DOHH2 (cell line): ENCODE data around the gene SERPINF2.

ENCODE experiments used
- H3F3A ChIP-seq: fragments of 200-600 bp; sonication (generic), shearing (Covaris generic); 2 replicates; pipeline ENCODE4 v1.6.0; 2016; ENCODE audit warnings: antibody characterized with exemption, mild to moderate bottlenecking; ENCODE audit not compliant: control insufficient read depth, insufficient read depth
- H3K27ac ChIP-seq: fragments of 200-600 bp; sonication (generic); 2 replicates; pipeline ENCODE4 v1.5.1; 2014; ENCODE audit warnings: low read depth, mild to moderate bottlenecking, low read length, moderate library complexity
- H3K27me3 ChIP-seq: fragments of 200-600 bp; sonication (generic); 2 replicates; pipeline ENCODE4 v1.6.1; 2014; ENCODE audit warnings: mild to moderate bottlenecking, low read length, mixed read lengths; ENCODE audit not compliant: control insufficient read depth
- H3K36me3 ChIP-seq: fragments of 200-600 bp; sonication (generic); 2 replicates; pipeline ENCODE4 v1.6.1; 2014; ENCODE audit warnings: mild to moderate bottlenecking, low read length, moderate library complexity, mixed read lengths; ENCODE audit not compliant: control insufficient read depth
- H3K4me1 ChIP-seq: fragments of 200-600 bp; sonication (generic); 2 replicates; pipeline ENCODE4 v1.6.1; 2014; ENCODE audit warnings: mild to moderate bottlenecking, low read length, mixed read lengths; ENCODE audit not compliant: control insufficient read depth
- H3K4me2 ChIP-seq: fragments of 200-600 bp; sonication (generic); 2 replicates; pipeline ENCODE4 v1.6.0; 2014; ENCODE audit warnings: mild to moderate bottlenecking, low read length, moderate library complexity
- H3K4me3 ChIP-seq: fragments of 200-600 bp; sonication (generic); 2 replicates; pipeline ENCODE4 v1.5.1; 2014; ENCODE audit warnings: mild to moderate bottlenecking, low read length, mixed read lengths
- H3K79me2 ChIP-seq: fragments of 200-600 bp; sonication (generic); 2 replicates; pipeline ENCODE4 v1.6.1; 2014; ENCODE audit warnings: mild to moderate bottlenecking, low read length, mixed read lengths; ENCODE audit not compliant: control insufficient read depth
- H3K9me2 ChIP-seq: fragments of 200-600 bp; sonication (generic); replicated peaks from 2 replicates; pipeline ENCODE4 v1.6.1; 2014; ENCODE audit warnings: mild to moderate bottlenecking, low read length, mixed read lengths; ENCODE audit not compliant: control insufficient read depth
- H3K9me3 ChIP-seq: fragments of 200-600 bp; sonication (generic); 2 replicates; pipeline ENCODE4 v1.6.1; 2014; ENCODE audit warnings: antibody characterized with exemption, low read length, mixed read lengths; ENCODE audit not compliant: control insufficient read depth, insufficient read depth
- H4K20me1 ChIP-seq: fragments of 200-600 bp; sonication (generic); 2 replicates; pipeline ENCODE4 v1.6.0; 2014; ENCODE audit warnings: low read depth, mild to moderate bottlenecking, antibody characterized with exemption, low read length, moderate library complexity; ENCODE audit not compliant: control insufficient read depth, insufficient read depth
- EZH2phosphoT487 ChIP-seq: fragments of 200-600 bp; sonication (generic); IDR thresholded peaks from 2 replicates; pipeline ENCODE4 v1.6.1; 2017; ENCODE audit warnings: borderline replicate concordance, mild to moderate bottlenecking, antibody characterized with exemption, low read length, moderate library complexity, mixed read lengths
- TF ChIP-seq, protein P1 (sequence below): fragments of 200-600 bp; sonication (generic); IDR thresholded peaks from one replicate; pipeline ENCODE4 v1.5.1; 2014; ENCODE audit warnings: antibody characterized with exemption, mild to moderate bottlenecking, low read depth, low read length; ENCODE audit not compliant: poor library complexity, severe bottlenecking

Gene SERPINF2

DNA sequence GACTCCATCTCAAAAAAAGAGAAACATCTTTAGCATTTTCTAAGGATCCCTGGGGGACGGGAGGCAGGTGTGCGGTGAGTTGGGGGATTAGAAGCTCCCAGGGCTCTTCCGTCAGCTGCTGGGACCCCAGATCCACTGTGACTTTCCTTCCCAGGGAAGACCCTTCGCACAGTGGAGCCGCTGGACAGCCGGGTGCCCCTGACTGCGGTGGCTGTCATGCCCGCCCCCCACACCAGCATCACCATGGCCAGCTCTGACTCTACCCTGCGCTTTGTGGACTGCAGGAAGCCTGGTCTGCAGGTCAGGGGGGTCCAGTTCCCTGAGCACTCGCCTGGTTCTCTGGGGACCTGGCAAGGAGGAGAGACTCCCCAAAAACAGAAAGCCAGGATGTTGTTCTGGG is 7.3 kb upstream of the SERPINF2 start:
- TF ChIP-seq EZH2phosphoT487 = no peak
- TF ChIP-seq, protein P1, sequence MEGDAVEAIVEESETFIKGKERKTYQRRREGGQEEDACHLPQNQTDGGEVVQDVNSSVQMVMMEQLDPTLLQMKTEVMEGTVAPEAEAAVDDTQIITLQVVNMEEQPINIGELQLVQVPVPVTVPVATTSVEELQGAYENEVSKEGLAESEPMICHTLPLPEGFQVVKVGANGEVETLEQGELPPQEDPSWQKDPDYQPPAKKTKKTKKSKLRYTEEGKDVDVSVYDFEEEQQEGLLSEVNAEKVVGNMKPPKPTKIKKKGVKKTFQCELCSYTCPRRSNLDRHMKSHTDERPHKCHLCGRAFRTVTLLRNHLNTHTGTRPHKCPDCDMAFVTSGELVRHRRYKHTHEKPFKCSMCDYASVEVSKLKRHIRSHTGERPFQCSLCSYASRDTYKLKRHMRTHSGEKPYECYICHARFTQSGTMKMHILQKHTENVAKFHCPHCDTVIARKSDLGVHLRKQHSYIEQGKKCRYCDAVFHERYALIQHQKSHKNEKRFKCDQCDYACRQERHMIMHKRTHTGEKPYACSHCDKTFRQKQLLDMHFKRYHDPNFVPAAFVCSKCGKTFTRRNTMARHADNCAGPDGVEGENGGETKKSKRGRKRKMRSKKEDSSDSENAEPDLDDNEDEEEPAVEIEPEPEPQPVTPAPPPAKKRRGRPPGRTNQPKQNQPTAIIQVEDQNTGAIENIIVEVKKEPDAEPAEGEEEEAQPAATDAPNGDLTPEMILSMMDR = no peak
- no peaks in the 10 kb centered on the region for H3K9me3 ChIP-seq
- H3K36me3 ChIP-seq = peaks cover 47% of the 10 kb centered on the region
- H4K20me1 ChIP-seq = no peaks in the 10 kb centered on the region
- H3F3A ChIP-seq = peaks cover 20% of the 10 kb centered on the region
- peak overlapping the region; percentile 99 for H3K27ac ChIP-seq
- H3K4me2 ChIP-seq = peak overlapping the region; percentile 98
- H3K79me2 ChIP-seq = peaks cover 22% of the 10 kb centered on the region
- H3K9me2 ChIP-seq = no peaks in the 10 kb centered on the region
- H3K27me3 ChIP-seq = no peaks in the 10 kb centered on the region
- peaks cover 68% of the 10 kb centered on the region for H3K4me1 ChIP-seq
- peak overlapping the region; percentile 77 for H3K4me3 ChIP-seq

DNA sequence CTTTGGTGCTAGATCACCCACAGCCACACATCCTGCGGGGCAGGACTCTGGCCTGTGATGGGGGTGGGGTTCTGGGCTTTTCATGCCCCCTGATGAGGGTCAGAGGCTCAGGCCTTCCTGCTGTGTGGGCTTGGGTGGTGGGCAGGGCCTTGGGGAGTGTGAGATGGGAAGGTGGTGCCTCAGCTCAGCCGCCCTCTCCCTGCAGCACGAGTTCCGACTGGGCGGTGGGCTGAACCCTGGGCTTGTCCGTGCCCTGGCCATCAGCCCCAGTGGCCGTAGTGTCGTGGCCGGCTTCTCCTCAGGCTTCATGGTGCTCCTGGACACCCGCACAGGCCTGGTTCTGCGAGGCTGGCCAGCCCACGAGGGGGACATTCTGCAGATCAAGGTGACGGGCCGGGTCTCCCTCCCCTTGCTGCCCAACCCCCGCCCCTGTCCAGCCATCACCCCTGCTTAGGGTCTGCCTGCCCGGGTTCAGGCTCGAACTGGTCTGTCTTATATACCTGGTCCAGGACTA is 6.8 kb upstream of the SERPINF2 start:
- no peaks in the 10 kb centered on the region for H4K20me1 ChIP-seq
- H3K9me3 ChIP-seq = no peaks in the 10 kb centered on the region
- peaks cover 63% of the 10 kb centered on the region for H3K4me1 ChIP-seq
- peaks cover 20% of the 10 kb centered on the region for H3F3A ChIP-seq
- H3K4me2 ChIP-seq = peak overlapping the region; percentile 98
- TF ChIP-seq EZH2phosphoT487 = no peak
- TF ChIP-seq, protein P1 = no peak
- peak overlapping the region; percentile 77 for H3K4me3 ChIP-seq
- peak overlapping the region; percentile 99 for H3K27ac ChIP-seq
- no peaks in the 10 kb centered on the region for H3K9me2 ChIP-seq
- no peaks in the 10 kb centered on the region for H3K27me3 ChIP-seq
- peaks cover 42% of the 10 kb centered on the region for H3K36me3 ChIP-seq
- H3K79me2 ChIP-seq = peaks cover 18% of the 10 kb centered on the region

DNA sequence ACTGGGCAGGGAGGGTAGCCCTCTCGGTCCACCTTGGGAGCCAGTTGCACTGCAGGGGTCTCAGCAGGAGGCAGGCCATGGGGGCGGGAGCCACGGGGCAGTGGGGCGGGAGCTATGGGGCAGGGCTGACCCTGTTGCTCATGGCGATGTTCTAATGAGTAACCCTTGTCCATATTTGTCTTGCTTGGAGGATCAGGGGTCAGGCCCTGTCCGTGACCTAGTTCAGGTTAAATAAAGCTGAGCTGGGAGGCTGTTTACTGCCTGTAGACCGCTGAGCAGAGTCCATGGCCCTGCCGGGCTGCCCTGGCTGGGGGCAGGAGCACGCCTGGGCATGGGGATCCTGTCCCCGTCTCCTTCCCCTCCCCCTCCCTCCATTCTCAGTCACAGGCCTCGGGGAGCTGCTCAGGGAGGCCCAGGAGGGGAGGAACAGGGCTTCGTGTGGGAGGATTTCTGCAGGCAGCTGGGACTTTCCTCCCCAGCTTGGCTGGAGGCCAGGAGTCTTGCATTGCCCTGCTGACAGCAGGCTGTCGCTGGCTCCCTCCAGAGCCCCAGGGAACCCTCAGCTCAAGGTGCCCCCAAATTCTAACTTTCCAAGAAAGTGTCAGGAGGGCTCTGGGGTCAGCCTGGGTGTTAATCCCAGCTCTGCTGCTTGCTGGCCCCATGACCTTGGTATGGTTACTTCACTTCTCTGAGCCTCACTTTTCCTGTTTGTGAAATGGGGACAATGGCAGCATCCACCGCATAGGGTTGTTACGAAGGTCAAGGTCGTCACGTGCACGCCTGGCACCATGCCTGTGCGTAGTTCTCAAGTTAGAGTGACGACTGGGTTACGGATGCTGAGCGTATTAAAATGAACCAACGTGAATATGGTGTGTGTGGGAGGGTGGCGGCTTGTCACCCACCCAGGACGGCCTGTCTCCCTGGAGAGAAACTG is 6.1 kb upstream of the SERPINF2 start:
- Histone ChIP-seq H3K4me1 (peaks cover 56% of the 10 kb centered on the region), H3K36me3 (peaks cover 37% of the 10 kb centered on the region), H3K4me3 (peak overlapping the region; percentile 77), H3K79me2 (peaks cover 13% of the 10 kb centered on the region), H3K27ac (peak overlapping the region; percentile 99), H3K9me3 (no peaks in the 10 kb centered on the region), H3K9me2 (no peaks in the 10 kb centered on the region), H4K20me1 (no peaks in the 10 kb centered on the region), H3K4me2 (peak overlapping the region; percentile 98), H3F3A (peaks cover 20% of the 10 kb centered on the region), H3K27me3 (no peaks in the 10 kb centered on the region)
- TF ChIP-seq EZH2phosphoT487 = no peak
- TF ChIP-seq, protein P1 = no peak
